Stomach smooth muscle (tissue), 2 donors: ENCODE results near the gene RDH8.

Experiments used
- H3K27ac ChIP-seq: one replicate; pipeline ENCODE4 v1.7.0; 2013; ENCODE audit warnings: mild to moderate bottlenecking, low read length, inconsistent platforms
- H3K27me3 ChIP-seq, 2 donors: one replicate each; pipeline ENCODE4 v1.7.0; 2013; ENCODE audit warnings: low read length in 2 of 2; ENCODE audit not compliant: insufficient read depth in 2 of 2, control insufficient read depth in 1 of 2
- H3K36me3 ChIP-seq, 2 donors: one replicate each; pipeline ENCODE4 v1.7.0; 2013; ENCODE audit warnings: low read length in 2 of 2; ENCODE audit not compliant: control insufficient read depth in 2 of 2, insufficient read depth in 2 of 2
- H3K4me1 ChIP-seq: one replicate; pipeline ENCODE4 v1.7.0; 2013; ENCODE audit warnings: low read length; ENCODE audit not compliant: control insufficient read depth, insufficient read depth
- H3K4me3 ChIP-seq, 2 donors: one replicate each; pipeline ENCODE4 v1.7.0; 2013; ENCODE audit warnings: low read length in 2 of 2
- H3K9ac ChIP-seq, 2 donors: one replicate each; pipeline ENCODE4 v1.7.0; 2013; ENCODE audit warnings: low read length in 2 of 2, mild to moderate bottlenecking in 1 of 2
- H3K9me3 ChIP-seq, 2 donors: one replicate each; pipeline ENCODE4 v1.7.0; 2013; ENCODE audit warnings: low read length in 2 of 2; ENCODE audit not compliant: control insufficient read depth in 2 of 2
- donor health status: healthy.
- donor health status: Pancreatic carcinoma.

RDH8 gene

DNA sequence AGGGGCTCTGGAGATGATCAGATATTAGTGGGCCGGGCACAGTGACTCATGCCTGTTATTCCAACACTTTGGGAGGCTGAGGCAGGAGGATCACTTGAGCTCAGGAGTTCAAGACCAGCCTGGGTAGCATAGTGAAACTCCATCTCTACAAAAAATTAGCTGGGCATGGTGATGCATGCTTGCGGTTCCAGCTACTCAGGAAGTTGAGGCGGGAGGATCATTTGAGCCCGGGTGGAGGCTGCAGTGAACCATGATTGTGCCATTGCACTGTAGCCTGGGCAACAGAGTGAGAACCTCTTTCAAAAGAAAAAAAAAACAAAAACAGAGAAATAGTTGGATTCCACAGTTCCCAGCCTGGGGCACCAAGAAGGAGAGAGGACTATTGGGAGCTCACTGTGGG lies 54.9 kb downstream of the RDH8 start:
- H3K4me3 ChIP-seq: no peak overlapping the region
- H3K9ac ChIP-seq: no peak overlapping the region
- no peaks in the 10 kb centered on the region for H3K9me3 ChIP-seq
- H3K36me3 ChIP-seq: no peaks in the 10 kb centered on the region
- H3K4me1 ChIP-seq: no peaks in the 10 kb centered on the region
- H3K27me3 ChIP-seq: peaks cover 0 to 7% of the 10 kb centered on the region in 2 donors
- H3K27ac ChIP-seq: no peak overlapping the region

DNA sequence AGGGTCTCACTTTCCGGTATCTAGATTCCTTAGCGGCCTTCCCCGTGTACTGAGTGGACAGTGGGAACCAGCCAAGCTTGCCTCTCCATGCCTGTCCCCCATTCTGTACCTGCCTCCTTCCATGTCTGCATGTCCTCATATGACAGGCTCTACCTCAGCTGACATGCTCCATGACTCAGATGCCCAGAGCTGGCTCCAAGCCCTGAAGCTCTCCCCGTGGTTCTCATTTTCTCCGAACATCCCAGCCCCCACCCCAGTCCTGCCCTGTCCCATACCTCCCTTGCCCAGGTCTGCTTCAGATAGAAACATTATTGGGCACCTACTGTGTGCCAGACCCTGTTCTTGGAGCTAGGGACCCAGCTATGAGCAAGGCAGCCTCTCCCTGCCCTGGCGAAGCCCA lies 55.8 kb downstream of the RDH8 start:
- Histone ChIP-seq H3K9ac (no peak overlapping the region), H3K4me1 (no peaks in the 10 kb centered on the region), H3K27me3 (peaks cover 0 to 5% of the 10 kb centered on the region in 2 donors), H3K27ac (no peak overlapping the region), H3K9me3 (peaks cover 0 to 5% of the 10 kb centered on the region in 2 donors), H3K36me3 (no peaks in the 10 kb centered on the region), H3K4me3 (no peak overlapping the region)

- peaks cover 0 to 5% of the 10 kb centered on the region in 2 donors for H3K27me3 ChIP-seq
- H3K4me1 ChIP-seq: no peaks in the 10 kb centered on the region
- H3K36me3 ChIP-seq: no peaks in the 10 kb centered on the region
- H3K9ac ChIP-seq: no peak overlapping the region
- peaks cover 0 to 7% of the 10 kb centered on the region in 2 donors for H3K9me3 ChIP-seq
- no peak overlapping the region for H3K4me3 ChIP-seq
- no peak overlapping the region for H3K27ac ChIP-seq
Observed at GRCh38 chr19:10070730-10071446, 57.6 kb downstream of the RDH8 start.
